ENCODE results near the gene HIVEP3.

The HIVEP3 gene

DNA sequence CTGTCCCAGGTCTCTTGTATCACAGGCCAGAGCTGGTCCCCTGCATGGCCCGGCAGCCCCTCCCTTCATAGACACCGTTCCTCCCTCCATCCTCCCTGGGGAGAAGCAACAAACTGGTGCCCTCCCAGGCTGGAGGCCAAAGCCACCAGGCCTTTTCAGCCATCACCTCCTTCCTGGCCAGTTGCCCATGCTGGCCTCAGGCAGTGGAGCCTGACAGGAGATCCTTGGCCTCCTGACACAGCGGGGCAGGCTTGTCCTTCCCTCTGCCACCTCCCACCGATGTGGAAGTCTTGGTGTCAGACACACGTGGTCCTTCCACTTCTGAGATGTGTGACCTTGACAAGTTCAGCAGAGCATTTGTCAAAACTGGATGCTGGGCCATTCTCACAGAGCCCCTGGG lies 206.0 kb downstream of the HIVEP3 start:
- Mint-ChIP-seq H3K36me3 (ENCODE audit: insufficient read depth) (no peaks in the 10 kb centered on the region), H3K27ac (ENCODE audit: low read depth) (no peak overlapping the region), H3K9me3 (no peaks in the 10 kb centered on the region), H3K4me1 (peaks cover 21% of the 10 kb centered on the region), H3K27me3 (no peaks in the 10 kb centered on the region), H3K4me3 (no peak overlapping the region)
- ATAC-seq (replicated peaks; ENCODE audit: extremely low read depth, poor library complexity, severe bottlenecking), result no peak
- no peak for DNase-seq (ENCODE audit: low spot score in 2 of 2)

GRCh38 chr1:41712081-41712480 lies 206.6 kb downstream of the HIVEP3 start:
- H3K36me3 Mint-ChIP-seq (ENCODE audit: insufficient read depth), result no peaks in the 10 kb centered on the region
- no peak overlapping the region for H3K27ac Mint-ChIP-seq (ENCODE audit: low read depth)
- H3K9me3 Mint-ChIP-seq, result no peaks in the 10 kb centered on the region
- H3K27me3 Mint-ChIP-seq, result no peaks in the 10 kb centered on the region
- H3K4me3 Mint-ChIP-seq, result no peak overlapping the region
- no peak for ATAC-seq (replicated peaks; ENCODE audit: extremely low read depth, poor library complexity, severe bottlenecking)
- H3K4me1 Mint-ChIP-seq, result peaks cover 15% of the 10 kb centered on the region
- DNase-seq (ENCODE audit: low spot score in 2 of 2), result no peak

- no peak for ATAC-seq (replicated peaks; ENCODE audit: extremely low read depth, poor library complexity, severe bottlenecking)
- Mint-ChIP-seq H3K9me3 (no peaks in the 10 kb centered on the region), H3K4me1 (peaks cover 14% of the 10 kb centered on the region), H3K4me3 (no peak overlapping the region), H3K27ac (ENCODE audit: low read depth) (no peak overlapping the region), H3K27me3 (no peaks in the 10 kb centered on the region), H3K36me3 (ENCODE audit: insufficient read depth) (no peaks in the 10 kb centered on the region)
- no peak for DNase-seq (ENCODE audit: low spot score in 2 of 2)
These were observed 207.1 kb downstream of the HIVEP3 start for GRCh38 chr1:41711581-41711980.

DNA sequence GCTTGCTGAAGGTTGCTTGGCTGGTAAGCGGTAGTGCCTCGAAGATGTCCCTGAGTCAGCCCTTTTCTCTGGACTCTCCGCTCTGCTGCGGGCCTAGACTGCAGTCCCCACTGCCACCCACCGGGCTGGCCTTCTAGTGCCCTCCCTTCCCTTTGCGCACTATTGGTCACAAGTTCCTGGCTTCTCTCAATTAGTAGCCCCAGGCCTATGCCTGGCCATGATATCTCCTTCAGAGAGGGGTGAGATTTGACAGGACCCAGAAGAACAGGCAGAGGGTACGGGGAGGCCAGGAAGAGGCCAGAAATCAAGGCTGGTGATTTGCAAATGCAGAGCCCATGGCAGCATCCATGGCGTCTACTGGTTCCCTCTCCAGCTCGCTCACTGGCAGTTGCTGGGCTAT lies 207.7 kb downstream of the HIVEP3 start:
- H3K27ac Mint-ChIP-seq (ENCODE audit: low read depth), result no peak overlapping the region
- no peaks in the 10 kb centered on the region for H3K9me3 Mint-ChIP-seq
- H3K27me3 Mint-ChIP-seq, result no peaks in the 10 kb centered on the region
- no peak for ATAC-seq (replicated peaks; ENCODE audit: extremely low read depth, poor library complexity, severe bottlenecking)
- DNase-seq (ENCODE audit: low spot score in 2 of 2), result no peak
- no peak overlapping the region for H3K4me3 Mint-ChIP-seq
- peaks cover 8% of the 10 kb centered on the region for H3K4me1 Mint-ChIP-seq
- H3K36me3 Mint-ChIP-seq (ENCODE audit: insufficient read depth), result no peaks in the 10 kb centered on the region

- no peak for ATAC-seq (replicated peaks; ENCODE audit: extremely low read depth, poor library complexity, severe bottlenecking)
- Mint-ChIP-seq H3K4me1 (peaks cover 9% of the 10 kb centered on the region), H3K9me3 (no peaks in the 10 kb centered on the region), H3K27ac (ENCODE audit: low read depth) (no peak overlapping the region), H3K36me3 (ENCODE audit: insufficient read depth) (no peaks in the 10 kb centered on the region), H3K27me3 (no peaks in the 10 kb centered on the region), H3K4me3 (no peak overlapping the region)
- no peak for DNase-seq (ENCODE audit: low spot score in 2 of 2)
These were observed 208.8 kb downstream of the HIVEP3 start for GRCh38 chr1:41709873-41710272.

DNA sequence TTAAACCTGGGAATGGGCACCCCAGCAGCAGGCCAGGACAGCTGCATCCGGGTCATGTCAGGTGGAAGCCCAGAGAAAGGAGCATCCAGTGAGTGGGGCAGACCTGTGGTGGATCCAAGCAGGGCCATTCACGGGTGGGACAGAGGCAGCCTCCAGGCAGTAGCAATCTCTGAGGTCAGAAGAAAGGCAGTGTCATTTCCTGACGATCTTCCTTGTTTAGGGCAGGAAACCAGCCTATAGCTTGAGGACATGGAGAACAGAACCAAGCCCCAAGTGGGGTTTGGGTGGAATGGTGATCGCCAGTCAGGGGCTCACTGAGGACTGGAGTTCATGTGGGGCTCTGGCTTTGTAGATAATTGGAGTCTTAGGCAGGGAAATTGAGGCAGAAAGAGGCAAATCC lies 209.4 kb downstream of the HIVEP3 start:
- Mint-ChIP-seq H3K27me3 (no peaks in the 10 kb centered on the region), H3K4me1 (peaks cover 9% of the 10 kb centered on the region), H3K27ac (ENCODE audit: low read depth) (no peak overlapping the region), H3K9me3 (no peaks in the 10 kb centered on the region), H3K4me3 (no peak overlapping the region), H3K36me3 (ENCODE audit: insufficient read depth) (no peaks in the 10 kb centered on the region)
- no peak for DNase-seq (ENCODE audit: low spot score in 2 of 2)
- ATAC-seq (replicated peaks; ENCODE audit: extremely low read depth, poor library complexity, severe bottlenecking), result no peak

GRCh38 chr1:41708332-41708731 lies 210.4 kb downstream of the HIVEP3 start:
- Mint-ChIP-seq H3K27ac (ENCODE audit: low read depth) (no peak overlapping the region), H3K9me3 (no peaks in the 10 kb centered on the region), H3K27me3 (no peaks in the 10 kb centered on the region), H3K4me1 (peaks cover 9% of the 10 kb centered on the region), H3K4me3 (no peak overlapping the region), H3K36me3 (ENCODE audit: insufficient read depth) (no peaks in the 10 kb centered on the region)
- DNase-seq (ENCODE audit: low spot score in 2 of 2) (no peak), ATAC-seq (replicated peaks; ENCODE audit: extremely low read depth, poor library complexity, severe bottlenecking) (no peak)

DNA sequence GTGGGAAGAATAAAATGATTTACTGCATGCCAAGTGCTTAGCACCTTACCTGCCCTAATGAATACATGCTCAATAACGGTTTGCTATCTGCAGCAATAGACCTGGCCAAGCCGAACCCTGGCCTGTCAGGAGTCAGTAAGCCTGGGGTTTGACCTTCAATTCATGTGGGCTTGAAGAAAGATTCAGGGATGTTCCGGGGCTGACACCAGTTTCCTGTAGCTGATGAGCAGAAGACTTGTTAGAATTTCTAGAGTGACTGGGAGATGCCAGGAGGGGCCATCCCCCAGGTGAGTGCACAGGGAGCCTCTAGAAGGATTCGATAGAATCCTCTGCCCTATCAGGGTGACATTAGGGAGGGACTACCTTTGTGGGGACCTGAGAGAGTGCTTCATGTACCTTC lies 210.9 kb downstream of the HIVEP3 start:
- Mint-ChIP-seq H3K4me1 (peaks cover 9% of the 10 kb centered on the region), H3K36me3 (ENCODE audit: insufficient read depth) (no peaks in the 10 kb centered on the region), H3K9me3 (no peaks in the 10 kb centered on the region), H3K27ac (ENCODE audit: low read depth) (no peak overlapping the region), H3K27me3 (no peaks in the 10 kb centered on the region), H3K4me3 (no peak overlapping the region)
- no peak for DNase-seq (ENCODE audit: low spot score in 2 of 2)
- no peak for ATAC-seq (replicated peaks; ENCODE audit: extremely low read depth, poor library complexity, severe bottlenecking)

- DNase-seq (ENCODE audit: low spot score in 2 of 2), result no peak
- no peak for ATAC-seq (replicated peaks; ENCODE audit: extremely low read depth, poor library complexity, severe bottlenecking)
- Mint-ChIP-seq H3K4me1 (peaks cover 9% of the 10 kb centered on the region), H3K27me3 (no peaks in the 10 kb centered on the region), H3K9me3 (no peaks in the 10 kb centered on the region), H3K36me3 (ENCODE audit: insufficient read depth) (no peaks in the 10 kb centered on the region), H3K27ac (ENCODE audit: low read depth) (no peak overlapping the region), H3K4me3 (no peak overlapping the region)
These were observed 212.9 kb downstream of the HIVEP3 start for GRCh38 chr1:41705798-41706197.

GRCh38 chr1:41704196-41704595 lies 214.5 kb downstream of the HIVEP3 start:
- Mint-ChIP-seq H3K4me3 (no peak overlapping the region), H3K36me3 (ENCODE audit: insufficient read depth) (no peaks in the 10 kb centered on the region), H3K27me3 (no peaks in the 10 kb centered on the region), H3K27ac (ENCODE audit: low read depth) (no peak overlapping the region), H3K4me1 (peaks cover 17% of the 10 kb centered on the region), H3K9me3 (no peaks in the 10 kb centered on the region)
- ATAC-seq (replicated peaks; ENCODE audit: extremely low read depth, poor library complexity, severe bottlenecking) (no peak), DNase-seq (ENCODE audit: low spot score in 2 of 2) (no peak)

DNA sequence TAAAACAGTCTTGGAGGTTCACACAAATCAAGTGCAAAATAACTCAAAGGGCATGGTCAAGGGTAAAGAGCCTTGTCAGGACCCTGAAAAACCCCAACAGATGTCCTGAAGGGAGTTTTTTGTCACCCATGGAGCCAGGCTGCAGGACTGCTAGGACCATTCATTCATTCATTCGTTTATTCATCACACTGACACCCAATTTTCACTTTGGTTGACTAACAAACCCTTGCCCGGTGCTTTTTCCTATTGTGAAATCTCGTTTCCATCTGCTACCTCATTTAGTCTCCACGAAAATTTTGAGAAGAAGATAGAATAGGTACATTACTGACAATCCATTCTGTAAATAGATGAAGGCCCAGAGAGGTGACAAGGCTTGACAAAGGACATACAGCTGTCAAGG lies 216.0 kb downstream of the HIVEP3 start:
- peaks cover 30% of the 10 kb centered on the region for H3K4me1 Mint-ChIP-seq
- H3K36me3 Mint-ChIP-seq (ENCODE audit: insufficient read depth), result no peaks in the 10 kb centered on the region
- H3K27ac Mint-ChIP-seq (ENCODE audit: low read depth), result no peak overlapping the region
- ATAC-seq (replicated peaks; ENCODE audit: extremely low read depth, poor library complexity, severe bottlenecking) (no peak), DNase-seq (ENCODE audit: low spot score in 2 of 2) (no peak)
- H3K9me3 Mint-ChIP-seq, result no peaks in the 10 kb centered on the region
- H3K27me3 Mint-ChIP-seq, result no peaks in the 10 kb centered on the region
- H3K4me3 Mint-ChIP-seq, result no peak overlapping the region

- H3K4me1 Mint-ChIP-seq, result peaks cover 30% of the 10 kb centered on the region
- no peak overlapping the region for H3K27ac Mint-ChIP-seq (ENCODE audit: low read depth)
- no peak for ATAC-seq (replicated peaks; ENCODE audit: extremely low read depth, poor library complexity, severe bottlenecking)
- no peak for DNase-seq (ENCODE audit: low spot score in 2 of 2)
- no peaks in the 10 kb centered on the region for H3K36me3 Mint-ChIP-seq (ENCODE audit: insufficient read depth)
- no peaks in the 10 kb centered on the region for H3K27me3 Mint-ChIP-seq
- H3K4me3 Mint-ChIP-seq, result no peak overlapping the region
- no peaks in the 10 kb centered on the region for H3K9me3 Mint-ChIP-seq
These were observed 217.7 kb downstream of the HIVEP3 start for GRCh38 chr1:41700986-41701535.

DNA sequence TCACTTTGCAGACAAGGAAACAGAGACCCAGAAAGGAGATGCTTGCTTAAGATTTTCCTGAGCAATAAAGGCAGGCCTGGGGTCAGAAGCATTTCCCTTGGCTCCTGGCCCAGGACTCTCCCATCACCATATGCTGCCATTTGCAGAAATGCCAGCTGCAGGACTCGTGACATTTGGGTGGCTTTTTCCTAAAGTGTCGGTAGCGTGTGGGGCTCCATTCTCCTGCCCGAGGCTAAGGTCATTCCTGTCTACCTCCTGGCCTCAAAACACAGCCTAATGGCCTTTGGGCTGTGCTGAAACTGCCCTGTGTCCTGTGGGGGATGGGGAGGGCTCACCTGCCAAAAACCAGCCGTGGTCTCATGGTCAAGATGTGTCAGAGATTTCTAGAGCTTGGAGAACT lies 218.1 kb downstream of the HIVEP3 start:
- DNase-seq (ENCODE audit: low spot score in 2 of 2) (no peak), ATAC-seq (replicated peaks; ENCODE audit: extremely low read depth, poor library complexity, severe bottlenecking) (no peak)
- H3K36me3 Mint-ChIP-seq (ENCODE audit: insufficient read depth), result no peaks in the 10 kb centered on the region
- no peaks in the 10 kb centered on the region for H3K27me3 Mint-ChIP-seq
- no peak overlapping the region for H3K27ac Mint-ChIP-seq (ENCODE audit: low read depth)
- H3K4me1 Mint-ChIP-seq, result peaks cover 30% of the 10 kb centered on the region
- no peak overlapping the region for H3K4me3 Mint-ChIP-seq
- no peaks in the 10 kb centered on the region for H3K9me3 Mint-ChIP-seq

DNA sequence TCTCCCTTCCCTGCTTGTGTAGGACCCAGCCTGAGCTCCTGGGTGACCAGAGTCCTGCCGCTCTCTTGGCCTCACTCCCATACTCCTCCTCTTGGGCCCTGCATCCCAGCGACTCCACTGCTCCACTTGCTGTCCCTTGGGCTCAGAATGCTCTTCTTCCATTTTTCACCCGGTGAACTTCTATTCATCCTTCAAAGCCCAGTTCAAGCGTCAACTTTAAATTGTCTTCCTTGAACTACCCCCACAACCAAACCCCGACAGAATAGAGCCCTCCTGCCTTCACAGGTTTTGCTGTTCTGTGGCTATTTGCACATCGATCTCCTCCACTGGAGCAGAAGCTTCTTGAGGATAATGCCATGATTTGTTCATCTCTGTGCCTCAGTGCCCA lies 218.9 kb downstream of the HIVEP3 start:
- H3K4me1 Mint-ChIP-seq, result peaks cover 25% of the 10 kb centered on the region
- DNase-seq (ENCODE audit: low spot score in 2 of 2), result no peak
- H3K27me3 Mint-ChIP-seq, result no peaks in the 10 kb centered on the region
- no peaks in the 10 kb centered on the region for H3K9me3 Mint-ChIP-seq
- ATAC-seq (replicated peaks; ENCODE audit: extremely low read depth, poor library complexity, severe bottlenecking), result no peak
- no peaks in the 10 kb centered on the region for H3K36me3 Mint-ChIP-seq (ENCODE audit: insufficient read depth)
- peak overlapping the region; percentile 77 for H3K27ac Mint-ChIP-seq (ENCODE audit: low read depth)
- peak overlapping the region; percentile 37 for H3K4me3 Mint-ChIP-seq

Measured in central memory CD8-positive, alpha-beta T cell (primary cell).